GM23338 (cell line): ENCODE data around the gene NIPA2. TPM values are rescaled to one million over a fixed set of nuclear protein-coding genes. Genes with fewer than 3 reads are reported as not detected.

Source experiments
- ATAC-seq: fragments of 200-7000 bp; cut with Tn5 transposase; 3 replicates; pipeline ENCODE4 v1.9.1; 2020
- DNase-seq: peaks from one replicate; pipeline ENCODE4 v3.0.0-alpha.2; 2015; ENCODE audit warnings: low spot score
- H2AFZ ChIP-seq: fragments of 200-600 bp; sonication (generic); 2 replicates; pipeline ENCODE4 v1.8.0; 2016; ENCODE audit warnings: antibody characterized with exemption, mild to moderate bottlenecking, moderate library complexity
- H3F3A ChIP-seq: fragments of 200-600 bp; sonication (generic); replicated peaks from 2 replicates; pipeline ENCODE4 v1.8.0; 2017; ENCODE audit warnings: antibody characterized with exemption, mixed run types, low read depth
- H3K27ac ChIP-seq: fragments of 200-600 bp; sonication (generic); 2 replicates; pipeline ENCODE4 v1.6.1; 2016; ENCODE audit warnings: low read depth
- H3K27me3 ChIP-seq: fragments of 200-600 bp; sonication (generic); 2 replicates; pipeline ENCODE4 v1.8.0; 2016; ENCODE audit warnings: mild to moderate bottlenecking, mixed run types, moderate library complexity; ENCODE audit not compliant: insufficient read depth
- H3K36me3 ChIP-seq: fragments of 200-600 bp; sonication (generic); 2 replicates; pipeline ENCODE4 v1.8.0; 2016; ENCODE audit warnings: mild to moderate bottlenecking; ENCODE audit not compliant: insufficient read depth
- H3K4me1 ChIP-seq: fragments of 200-600 bp; sonication (generic); 2 replicates; pipeline ENCODE4 v1.8.0; 2016; ENCODE audit warnings: mild to moderate bottlenecking, moderate library complexity; ENCODE audit not compliant: insufficient read depth
- H3K4me2 ChIP-seq: fragments of 200-600 bp; sonication (generic); 2 replicates; pipeline ENCODE4 v1.7.1; 2017; ENCODE audit warnings: mixed run types
- H3K4me3 ChIP-seq: fragments of 200-600 bp; sonication (generic); 2 replicates; pipeline ENCODE4 v1.6.1; 2016; ENCODE audit warnings: mixed run types
- H3K79me2 ChIP-seq: fragments of 200-600 bp; sonication (generic); replicated peaks from 2 replicates; pipeline ENCODE4 v1.8.0; 2017; ENCODE audit warnings: mild to moderate bottlenecking; ENCODE audit not compliant: insufficient read depth
- H3K9me2 ChIP-seq: fragments of 200-600 bp; sonication (generic); 2 replicates; pipeline ENCODE4 v1.8.0; 2017; ENCODE audit not compliant: insufficient read depth
- H4K20me1 ChIP-seq: fragments of 200-600 bp; sonication (generic); replicated peaks from 2 replicates; pipeline ENCODE4 v1.8.0; 2017; ENCODE audit warnings: mild to moderate bottlenecking; ENCODE audit not compliant: insufficient read depth
- H3K27ac Mint-ChIP-seq: 2 replicates; pipeline ENCODE4 v1.8.0; 2020; ENCODE audit warnings: inconsistent platforms, mild to moderate bottlenecking, moderate library complexity, mixed read lengths
- H3K27me3 Mint-ChIP-seq: 3 replicates; pipeline ENCODE4 v1.8.0; 2022; ENCODE audit warnings: low read depth, mild to moderate bottlenecking, moderate library complexity, mixed read lengths, inconsistent platforms; ENCODE audit not compliant: insufficient read depth, poor library complexity
- H3K36me3 Mint-ChIP-seq: 3 replicates; pipeline ENCODE4 v1.8.0; 2021; ENCODE audit warnings: low read depth, mild to moderate bottlenecking, inconsistent platforms, moderate library complexity, mixed read lengths
- H3K4me1 Mint-ChIP-seq: 3 replicates; pipeline ENCODE4 v1.8.0; 2020; ENCODE audit warnings: mild to moderate bottlenecking, inconsistent platforms, mixed read lengths
- H3K4me3 Mint-ChIP-seq: 3 replicates; pipeline ENCODE4 v1.8.0; 2021; ENCODE audit warnings: moderate library complexity, mild to moderate bottlenecking, inconsistent platforms, mixed read lengths
- H3K9me3 Mint-ChIP-seq: 3 replicates; pipeline ENCODE4 v1.8.0; 2020; ENCODE audit warnings: moderate library complexity, mild to moderate bottlenecking, inconsistent platforms, mixed read lengths
- CREB1 ChIP-seq: fragments of 250-450 bp; sonication (Bioruptor Pico); IDR thresholded peaks from 2 replicates; pipeline ENCODE4 v1.5.0; 2020; ENCODE audit warnings: low read depth, mild to moderate bottlenecking, moderate library complexity
- EZH2 ChIP-seq: fragments of 200-600 bp; sonication (generic); IDR thresholded peaks from one replicate; pipeline ENCODE4 v1.8.0; 2017; ENCODE audit warnings: antibody characterized with exemption, mild to moderate bottlenecking, low read depth; ENCODE audit not compliant: unreplicated experiment
- EZH2phosphoT487 ChIP-seq: fragments of 200-600 bp; sonication (generic); IDR thresholded peaks from one replicate; pipeline ENCODE4 v1.8.1; 2018; ENCODE audit warnings: antibody characterized with exemption; ENCODE audit not compliant: unreplicated experiment
- JUNB ChIP-seq: IDR thresholded peaks from one replicate; pipeline ENCODE4 v1.6.1; 2016; ENCODE audit warnings: antibody characterized with exemption; ENCODE audit not compliant: unreplicated experiment
- NANOG ChIP-seq: IDR thresholded peaks from 2 replicates; pipeline ENCODE4 v1.6.1; 2016; ENCODE audit warnings: antibody characterized with exemption, borderline replicate concordance
- POLR2AphosphoS5 ChIP-seq: IDR thresholded peaks from 2 replicates; pipeline ENCODE4 v1.6.1; 2016; ENCODE audit warnings: antibody characterized with exemption, low read depth
- STAT1 ChIP-seq: IDR thresholded peaks from one replicate; pipeline ENCODE4 v1.6.1; 2016; ENCODE audit warnings: antibody characterized with exemption; ENCODE audit not compliant: unreplicated experiment
- polyA plus RNA-seq: library from polyadenylated mRNA; unstranded; fragments of >200 nt; fragmentation: Nextera tagmentation; extraction: Ambion mirVana; gene quantifications from 2 replicates; pipeline ENCODE4 v1.2.1, GENCODE V29; 2016
- total RNA-seq: library from RNA; depleted of rRNA; stranded (reverse); fragments of >200 nt; shearing (Covaris generic); gene quantifications from 2 replicates; pipeline ENCODE4 v1.2.3, GENCODE V29; 2014
- TF ChIP-seq, protein P1 (sequence below): fragments of 250-450 bp; sonication (Bioruptor Pico); IDR thresholded peaks from 2 replicates; pipeline ENCODE4 v1.5.0; 2020; ENCODE audit warnings: mild to moderate bottlenecking, moderate library complexity
- TF ChIP-seq, protein P2 (sequence below), 2 experiments: fragments of 200-600 bp in 1 of 2; sonication (generic) in 1 of 2; conservative IDR thresholded peaks; 2 replicates each; pipeline versions ENCODE4 v1.5.1 to v1.6.1; 2016 to 2017; ENCODE audit warnings: antibody characterized with exemption in 2 of 2, low read depth in 2 of 2, mild to moderate bottlenecking in 2 of 2, moderate library complexity in 1 of 2

The NIPA2 gene
- total and polyA plus RNA-seq, 2 experiments from 2014 or later: 35.0 to 105 TPM

DNA sequence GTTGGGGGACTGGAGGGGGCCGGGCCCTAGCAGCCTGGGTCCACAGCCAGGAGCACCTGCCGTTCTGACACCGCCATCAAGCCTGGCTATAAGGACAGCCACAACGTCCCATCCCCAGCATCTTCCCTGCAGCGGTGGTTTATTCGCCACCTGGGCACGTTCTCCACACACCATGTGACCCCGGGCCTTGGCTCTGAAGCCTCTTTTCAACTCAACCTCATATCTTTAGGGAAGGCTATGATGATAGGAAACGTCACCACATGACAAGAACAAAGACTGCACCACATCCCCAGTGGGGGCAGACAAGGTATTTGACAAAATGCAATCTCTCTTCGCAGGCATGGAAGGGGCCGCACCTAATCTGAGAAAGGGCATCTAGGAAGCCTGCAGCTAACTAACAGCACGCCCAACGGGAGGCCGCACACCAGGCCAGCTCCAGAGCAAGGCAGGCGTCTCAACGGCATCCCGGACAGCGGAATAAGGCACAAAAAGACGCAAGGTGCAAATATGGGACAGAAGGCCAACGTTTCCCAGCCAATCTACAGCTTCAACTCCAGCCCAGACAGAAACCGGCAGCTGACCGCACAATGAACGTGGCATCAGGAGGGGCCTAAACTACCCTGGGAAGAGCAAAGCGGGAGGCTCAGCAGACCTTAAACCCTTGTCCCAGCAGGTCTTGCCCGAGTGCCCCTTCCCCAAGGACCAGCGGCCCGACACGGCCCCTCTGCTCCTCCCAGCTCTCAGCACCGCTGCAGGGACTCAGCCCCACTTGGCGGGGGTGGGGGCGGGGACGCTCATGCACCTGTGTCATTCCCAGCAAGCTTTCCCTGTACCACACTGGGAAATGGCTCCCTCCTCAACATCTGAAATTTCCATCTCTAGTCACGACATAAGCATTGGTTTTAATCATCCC is 41.9 kb downstream of the NIPA2 start:
- Histone ChIP-seq H3K4me3 (no peak overlapping the region), H3K4me1 (no peaks in the 10 kb centered on the region; the same call in 1 of the 2 replicates), H3K79me2 (0 out of 2 replicates have a peak, but pooled peaks cover 2% of the 10 kb centered on the region), H2AFZ (no peak overlapping the region), H3K27me3 (no peaks in the 10 kb centered on the region), H3K36me3 (no peaks in the 10 kb centered on the region), H3K4me2 (no peak overlapping the region), H4K20me1 (no peaks in the 10 kb centered on the region), H3K9me2 (no peaks in the 10 kb centered on the region), H3K27ac (no peak overlapping the region), H3F3A (no peaks in the 10 kb centered on the region)
- no peak overlapping the region; the same call in 1 of the 2 replicates for H3K27ac Mint-ChIP-seq
- ATAC-seq: no peak
- H3K36me3 Mint-ChIP-seq: peaks cover 61% of the 10 kb centered on the region
- H3K9me3 Mint-ChIP-seq: peaks cover 2% of the 10 kb centered on the region; the same call in 2 of the 3 replicates
- TF ChIP-seq, protein P1, sequence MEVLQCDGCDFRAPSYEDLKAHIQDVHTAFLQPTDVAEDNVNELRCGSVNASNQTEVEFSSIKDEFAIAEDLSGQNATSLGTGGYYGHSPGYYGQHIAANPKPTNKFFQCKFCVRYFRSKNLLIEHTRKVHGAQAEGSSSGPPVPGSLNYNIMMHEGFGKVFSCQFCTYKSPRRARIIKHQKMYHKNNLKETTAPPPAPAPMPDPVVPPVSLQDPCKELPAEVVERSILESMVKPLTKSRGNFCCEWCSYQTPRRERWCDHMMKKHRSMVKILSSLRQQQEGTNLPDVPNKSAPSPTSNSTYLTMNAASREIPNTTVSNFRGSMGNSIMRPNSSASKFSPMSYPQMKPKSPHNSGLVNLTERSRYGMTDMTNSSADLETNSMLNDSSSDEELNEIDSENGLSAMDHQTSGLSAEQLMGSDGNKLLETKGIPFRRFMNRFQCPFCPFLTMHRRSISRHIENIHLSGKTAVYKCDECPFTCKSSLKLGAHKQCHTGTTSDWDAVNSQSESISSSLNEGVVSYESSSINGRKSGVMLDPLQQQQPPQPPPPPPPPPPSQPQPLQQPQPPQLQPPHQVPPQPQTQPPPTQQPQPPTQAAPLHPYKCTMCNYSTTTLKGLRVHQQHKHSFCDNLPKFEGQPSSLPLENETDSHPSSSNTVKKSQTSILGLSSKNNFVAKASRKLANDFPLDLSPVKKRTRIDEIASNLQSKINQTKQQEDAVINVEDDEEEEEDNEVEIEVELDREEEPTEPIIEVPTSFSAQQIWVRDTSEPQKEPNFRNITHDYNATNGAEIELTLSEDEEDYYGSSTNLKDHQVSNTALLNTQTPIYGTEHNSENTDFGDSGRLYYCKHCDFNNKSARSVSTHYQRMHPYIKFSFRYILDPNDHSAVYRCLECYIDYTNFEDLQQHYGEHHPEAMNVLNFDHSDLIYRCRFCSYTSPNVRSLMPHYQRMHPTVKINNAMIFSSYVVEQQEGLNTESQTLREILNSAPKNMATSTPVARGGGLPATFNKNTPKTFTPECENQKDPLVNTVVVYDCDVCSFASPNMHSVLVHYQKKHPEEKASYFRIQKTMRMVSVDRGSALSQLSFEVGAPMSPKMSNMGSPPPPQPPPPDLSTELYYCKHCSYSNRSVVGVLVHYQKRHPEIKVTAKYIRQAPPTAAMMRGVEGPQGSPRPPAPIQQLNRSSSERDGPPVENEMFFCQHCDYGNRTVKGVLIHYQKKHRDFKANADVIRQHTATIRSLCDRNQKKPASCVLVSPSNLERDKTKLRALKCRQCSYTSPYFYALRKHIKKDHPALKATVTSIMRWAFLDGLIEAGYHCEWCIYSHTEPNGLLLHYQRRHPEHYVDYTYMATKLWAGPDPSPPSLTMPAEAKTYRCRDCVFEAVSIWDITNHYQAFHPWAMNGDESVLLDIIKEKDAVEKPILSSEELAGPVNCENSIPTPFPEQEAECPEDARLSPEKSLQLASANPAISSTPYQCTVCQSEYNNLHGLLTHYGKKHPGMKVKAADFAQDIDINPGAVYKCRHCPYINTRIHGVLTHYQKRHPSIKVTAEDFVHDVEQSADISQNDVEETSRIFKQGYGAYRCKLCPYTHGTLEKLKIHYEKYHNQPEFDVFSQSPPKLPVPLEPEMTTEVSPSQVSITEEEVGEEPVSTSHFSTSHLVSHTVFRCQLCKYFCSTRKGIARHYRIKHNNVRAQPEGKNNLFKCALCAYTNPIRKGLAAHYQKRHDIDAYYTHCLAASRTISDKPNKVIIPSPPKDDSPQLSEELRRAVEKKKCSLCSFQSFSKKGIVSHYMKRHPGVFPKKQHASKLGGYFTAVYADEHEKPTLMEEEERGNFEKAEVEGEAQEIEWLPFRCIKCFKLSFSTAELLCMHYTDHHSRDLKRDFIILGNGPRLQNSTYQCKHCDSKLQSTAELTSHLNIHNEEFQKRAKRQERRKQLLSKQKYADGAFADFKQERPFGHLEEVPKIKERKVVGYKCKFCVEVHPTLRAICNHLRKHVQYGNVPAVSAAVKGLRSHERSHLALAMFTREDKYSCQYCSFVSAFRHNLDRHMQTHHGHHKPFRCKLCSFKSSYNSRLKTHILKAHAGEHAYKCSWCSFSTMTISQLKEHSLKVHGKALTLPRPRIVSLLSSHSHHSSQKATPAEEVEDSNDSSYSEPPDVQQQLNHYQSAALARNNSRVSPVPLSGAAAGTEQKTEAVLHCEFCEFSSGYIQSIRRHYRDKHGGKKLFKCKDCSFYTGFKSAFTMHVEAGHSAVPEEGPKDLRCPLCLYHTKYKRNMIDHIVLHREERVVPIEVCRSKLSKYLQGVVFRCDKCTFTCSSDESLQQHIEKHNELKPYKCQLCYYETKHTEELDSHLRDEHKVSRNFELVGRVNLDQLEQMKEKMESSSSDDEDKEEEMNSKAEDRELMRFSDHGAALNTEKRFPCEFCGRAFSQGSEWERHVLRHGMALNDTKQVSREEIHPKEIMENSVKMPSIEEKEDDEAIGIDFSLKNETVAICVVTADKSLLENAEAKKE (CRISPR knock-in tag): no peak
- no peak for TF ChIP-seq POLR2AphosphoS5
- no peak for TF ChIP-seq EZH2
- TF ChIP-seq CREB1 (CRISPR knock-in tag): no peak
- TF ChIP-seq, protein P2, sequence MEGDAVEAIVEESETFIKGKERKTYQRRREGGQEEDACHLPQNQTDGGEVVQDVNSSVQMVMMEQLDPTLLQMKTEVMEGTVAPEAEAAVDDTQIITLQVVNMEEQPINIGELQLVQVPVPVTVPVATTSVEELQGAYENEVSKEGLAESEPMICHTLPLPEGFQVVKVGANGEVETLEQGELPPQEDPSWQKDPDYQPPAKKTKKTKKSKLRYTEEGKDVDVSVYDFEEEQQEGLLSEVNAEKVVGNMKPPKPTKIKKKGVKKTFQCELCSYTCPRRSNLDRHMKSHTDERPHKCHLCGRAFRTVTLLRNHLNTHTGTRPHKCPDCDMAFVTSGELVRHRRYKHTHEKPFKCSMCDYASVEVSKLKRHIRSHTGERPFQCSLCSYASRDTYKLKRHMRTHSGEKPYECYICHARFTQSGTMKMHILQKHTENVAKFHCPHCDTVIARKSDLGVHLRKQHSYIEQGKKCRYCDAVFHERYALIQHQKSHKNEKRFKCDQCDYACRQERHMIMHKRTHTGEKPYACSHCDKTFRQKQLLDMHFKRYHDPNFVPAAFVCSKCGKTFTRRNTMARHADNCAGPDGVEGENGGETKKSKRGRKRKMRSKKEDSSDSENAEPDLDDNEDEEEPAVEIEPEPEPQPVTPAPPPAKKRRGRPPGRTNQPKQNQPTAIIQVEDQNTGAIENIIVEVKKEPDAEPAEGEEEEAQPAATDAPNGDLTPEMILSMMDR (conservative IDR thresholded peaks at IDR 0.05; ENCODE audit: low read depth in 2 of 2): no peak
- TF ChIP-seq NANOG: no peak
- no peak for TF ChIP-seq STAT1
- no peak for TF ChIP-seq EZH2phosphoT487
- TF ChIP-seq JUNB: no peak
- peaks cover 9% of the 10 kb centered on the region for H3K27me3 Mint-ChIP-seq
- no peak overlapping the region for H3K4me3 Mint-ChIP-seq
- peaks cover 8% of the 10 kb centered on the region for H3K4me1 Mint-ChIP-seq
- DNase-seq: no peak
